ENCODE measurements around the gene LSAMP.

The LSAMP gene

DNA sequence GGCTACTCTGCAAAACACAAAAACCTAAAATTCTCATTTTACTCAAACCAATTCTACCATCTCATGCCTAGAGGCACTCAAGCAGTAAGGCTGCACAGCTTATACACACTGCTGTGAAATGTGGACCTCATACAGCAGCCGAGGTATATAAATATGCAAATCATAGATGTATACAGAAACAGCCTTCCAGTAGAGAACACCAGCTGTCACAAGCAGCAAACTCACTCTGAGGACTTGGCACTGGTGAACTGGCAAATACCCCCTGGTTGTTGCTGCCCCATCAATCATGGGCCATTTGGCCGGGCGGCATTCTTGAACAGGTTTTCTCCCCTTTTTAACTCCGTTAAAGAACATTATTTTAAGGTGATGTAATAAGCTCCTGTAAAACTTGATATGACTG lies 378.0 kb downstream of the LSAMP start:
- no peaks in the 10 kb centered on the region for H3K27me3 ChIP-seq (replicated peaks; ENCODE audit: control insufficient read depth, insufficient read depth, low read length)
- H3K4me3 ChIP-seq (replicated peaks; ENCODE audit: low read depth, low read length): no peak overlapping the region
- no peak for DNase-seq (ENCODE audit: extremely low read depth, insufficient read length)
- TF ChIP-seq, protein P1, sequence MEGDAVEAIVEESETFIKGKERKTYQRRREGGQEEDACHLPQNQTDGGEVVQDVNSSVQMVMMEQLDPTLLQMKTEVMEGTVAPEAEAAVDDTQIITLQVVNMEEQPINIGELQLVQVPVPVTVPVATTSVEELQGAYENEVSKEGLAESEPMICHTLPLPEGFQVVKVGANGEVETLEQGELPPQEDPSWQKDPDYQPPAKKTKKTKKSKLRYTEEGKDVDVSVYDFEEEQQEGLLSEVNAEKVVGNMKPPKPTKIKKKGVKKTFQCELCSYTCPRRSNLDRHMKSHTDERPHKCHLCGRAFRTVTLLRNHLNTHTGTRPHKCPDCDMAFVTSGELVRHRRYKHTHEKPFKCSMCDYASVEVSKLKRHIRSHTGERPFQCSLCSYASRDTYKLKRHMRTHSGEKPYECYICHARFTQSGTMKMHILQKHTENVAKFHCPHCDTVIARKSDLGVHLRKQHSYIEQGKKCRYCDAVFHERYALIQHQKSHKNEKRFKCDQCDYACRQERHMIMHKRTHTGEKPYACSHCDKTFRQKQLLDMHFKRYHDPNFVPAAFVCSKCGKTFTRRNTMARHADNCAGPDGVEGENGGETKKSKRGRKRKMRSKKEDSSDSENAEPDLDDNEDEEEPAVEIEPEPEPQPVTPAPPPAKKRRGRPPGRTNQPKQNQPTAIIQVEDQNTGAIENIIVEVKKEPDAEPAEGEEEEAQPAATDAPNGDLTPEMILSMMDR (IDR thresholded peaks at IDR 0.05; ENCODE audit: insufficient read depth, low read length, poor library complexity, severe bottlenecking): no peak
- no peaks in the 10 kb centered on the region for H3K36me3 ChIP-seq (ENCODE audit: control insufficient read depth, insufficient read depth, low read length)

- no peak overlapping the region for H3K4me3 ChIP-seq (replicated peaks; ENCODE audit: low read depth, low read length)
- DNase-seq (ENCODE audit: extremely low read depth, insufficient read length): no peak
- no peaks in the 10 kb centered on the region for H3K36me3 ChIP-seq (ENCODE audit: control insufficient read depth, insufficient read depth, low read length)
- no peaks in the 10 kb centered on the region for H3K27me3 ChIP-seq (replicated peaks; ENCODE audit: control insufficient read depth, insufficient read depth, low read length)
- TF ChIP-seq, protein P1 (IDR thresholded peaks at IDR 0.05; ENCODE audit: insufficient read depth, low read length, poor library complexity, severe bottlenecking): no peak
Observed at GRCh38 chr3:116065501-116065900, 379.8 kb downstream of the LSAMP start.

GRCh38 chr3:116064646-116065045 lies 380.6 kb downstream of the LSAMP start:
- Histone ChIP-seq H3K36me3 (ENCODE audit: control insufficient read depth, insufficient read depth, low read length) (no peaks in the 10 kb centered on the region), H3K4me3 (replicated peaks; ENCODE audit: low read depth, low read length) (no peak overlapping the region), H3K27me3 (replicated peaks; ENCODE audit: control insufficient read depth, insufficient read depth, low read length) (no peaks in the 10 kb centered on the region)
- TF ChIP-seq, protein P1 (IDR thresholded peaks at IDR 0.05; ENCODE audit: insufficient read depth, low read length, poor library complexity, severe bottlenecking): no peak
- DNase-seq (ENCODE audit: extremely low read depth, insufficient read length): no peak

DNA sequence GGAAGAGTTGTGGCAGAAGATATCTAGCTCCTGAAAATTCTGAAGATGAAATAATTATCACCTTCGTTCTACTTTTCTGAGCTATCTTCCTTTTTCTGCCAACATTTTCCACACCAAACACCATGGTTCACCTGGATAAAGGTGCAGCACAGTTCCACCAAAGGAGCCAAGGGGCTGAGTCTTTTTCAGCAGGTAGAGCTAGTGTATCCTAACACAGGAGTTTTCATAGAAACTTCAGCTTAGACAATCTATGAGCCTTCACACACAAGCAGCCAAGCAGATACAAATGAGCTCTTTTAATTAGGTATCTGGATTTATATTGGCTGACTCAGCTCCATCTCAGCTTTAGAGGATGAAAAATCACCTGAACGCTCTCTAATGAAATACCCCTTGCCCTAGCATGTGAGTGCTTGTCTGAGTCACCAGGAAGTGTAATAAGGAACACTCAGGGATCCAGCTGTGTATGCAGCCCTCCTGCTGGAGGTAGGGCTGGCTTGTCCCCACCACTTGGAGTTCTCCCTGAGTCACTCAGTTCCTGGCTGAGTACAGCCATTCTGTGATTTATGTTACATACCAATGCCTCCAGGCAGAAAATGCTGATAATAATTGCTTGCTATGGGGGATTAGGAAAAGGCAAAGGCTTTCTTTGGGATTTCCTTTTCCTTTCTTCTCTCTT lies 385.7 kb downstream of the LSAMP start:
- Histone ChIP-seq H3K27me3 (replicated peaks; ENCODE audit: control insufficient read depth, insufficient read depth, low read length) (no peaks in the 10 kb centered on the region), H3K36me3 (ENCODE audit: control insufficient read depth, insufficient read depth, low read length) (no peaks in the 10 kb centered on the region), H3K4me3 (replicated peaks; ENCODE audit: low read depth, low read length) (no peak overlapping the region)
- DNase-seq (ENCODE audit: extremely low read depth, insufficient read length): no peak
- TF ChIP-seq, protein P1 (IDR thresholded peaks at IDR 0.05; ENCODE audit: insufficient read depth, low read length, poor library complexity, severe bottlenecking): no peak

DNA sequence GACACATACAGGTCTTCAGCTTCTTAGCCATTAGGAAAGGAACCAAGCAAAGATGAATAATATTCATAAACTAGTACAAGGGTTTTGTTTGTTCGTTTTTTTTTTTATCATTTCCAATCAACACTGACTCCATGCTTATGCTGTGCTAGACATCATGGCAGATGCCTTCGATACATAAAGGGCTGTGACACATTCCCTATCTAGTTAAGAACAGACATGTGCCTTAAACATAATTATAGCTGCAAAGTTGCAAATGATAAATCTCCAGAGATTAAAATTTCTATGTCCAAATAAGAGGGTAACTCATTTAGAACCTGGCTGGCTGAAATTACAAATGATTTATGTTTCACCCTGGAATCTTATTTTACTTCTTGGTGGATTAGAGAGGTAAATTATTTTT lies 386.4 kb downstream of the LSAMP start:
- TF ChIP-seq, protein P1 (IDR thresholded peaks at IDR 0.05; ENCODE audit: insufficient read depth, low read length, poor library complexity, severe bottlenecking): no peak
- Histone ChIP-seq H3K36me3 (ENCODE audit: control insufficient read depth, insufficient read depth, low read length) (no peaks in the 10 kb centered on the region), H3K27me3 (replicated peaks; ENCODE audit: control insufficient read depth, insufficient read depth, low read length) (no peaks in the 10 kb centered on the region), H3K4me3 (replicated peaks; ENCODE audit: low read depth, low read length) (no peak overlapping the region)
- no peak for DNase-seq (ENCODE audit: extremely low read depth, insufficient read length)

Measured in GM06990 (cell line).